Pulmonary artery endothelial cell (primary cell): ENCODE results near the gene CRTAC1. TPM values are rescaled to one million over a fixed set of nuclear protein-coding genes. Genes with fewer than 3 reads are reported as not detected.
A peak's percentile ranks its signal among the peaks of the same experiment; 100 is the strongest.

Experiments used
- DNase-seq: peaks from one replicate; pipeline ENCODE4 v3.0.0-alpha.2; 2011; ENCODE audit warnings: low read depth, low spot score
- total RNA-seq: library from RNA; depleted of rRNA; stranded (reverse); fragments of >200 nt; gene quantifications from 2 replicates; pipeline ENCODE4 v1.2.3, GENCODE V29; 2014

The CRTAC1 gene
- total RNA-seq, 1 donor from 2014 or later = 4.9 TPM

DNA sequence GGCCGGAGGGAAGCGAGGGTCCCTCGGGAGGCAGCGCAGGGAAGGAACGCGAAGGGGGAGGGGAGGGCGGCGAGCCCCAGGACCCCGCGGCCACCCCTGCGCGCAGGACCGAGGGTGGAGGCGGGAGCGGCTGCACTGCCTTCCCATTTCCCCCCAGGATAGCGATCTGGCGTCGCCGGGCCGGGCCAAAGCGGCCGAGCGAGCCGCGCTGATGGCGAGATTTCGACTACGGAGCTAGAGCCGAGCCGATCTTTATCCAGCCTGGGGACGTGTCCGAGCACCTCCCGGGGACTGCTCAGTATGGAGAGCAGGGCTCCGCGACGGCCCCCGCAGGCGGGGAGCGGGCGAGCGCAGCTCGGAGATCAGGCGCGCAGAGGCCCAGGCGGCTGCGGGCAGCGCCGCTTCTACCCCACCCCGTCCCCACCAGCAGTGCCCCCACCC, 590 bp upstream of the CRTAC1 start:
- DNase-seq = no peak

DNA sequence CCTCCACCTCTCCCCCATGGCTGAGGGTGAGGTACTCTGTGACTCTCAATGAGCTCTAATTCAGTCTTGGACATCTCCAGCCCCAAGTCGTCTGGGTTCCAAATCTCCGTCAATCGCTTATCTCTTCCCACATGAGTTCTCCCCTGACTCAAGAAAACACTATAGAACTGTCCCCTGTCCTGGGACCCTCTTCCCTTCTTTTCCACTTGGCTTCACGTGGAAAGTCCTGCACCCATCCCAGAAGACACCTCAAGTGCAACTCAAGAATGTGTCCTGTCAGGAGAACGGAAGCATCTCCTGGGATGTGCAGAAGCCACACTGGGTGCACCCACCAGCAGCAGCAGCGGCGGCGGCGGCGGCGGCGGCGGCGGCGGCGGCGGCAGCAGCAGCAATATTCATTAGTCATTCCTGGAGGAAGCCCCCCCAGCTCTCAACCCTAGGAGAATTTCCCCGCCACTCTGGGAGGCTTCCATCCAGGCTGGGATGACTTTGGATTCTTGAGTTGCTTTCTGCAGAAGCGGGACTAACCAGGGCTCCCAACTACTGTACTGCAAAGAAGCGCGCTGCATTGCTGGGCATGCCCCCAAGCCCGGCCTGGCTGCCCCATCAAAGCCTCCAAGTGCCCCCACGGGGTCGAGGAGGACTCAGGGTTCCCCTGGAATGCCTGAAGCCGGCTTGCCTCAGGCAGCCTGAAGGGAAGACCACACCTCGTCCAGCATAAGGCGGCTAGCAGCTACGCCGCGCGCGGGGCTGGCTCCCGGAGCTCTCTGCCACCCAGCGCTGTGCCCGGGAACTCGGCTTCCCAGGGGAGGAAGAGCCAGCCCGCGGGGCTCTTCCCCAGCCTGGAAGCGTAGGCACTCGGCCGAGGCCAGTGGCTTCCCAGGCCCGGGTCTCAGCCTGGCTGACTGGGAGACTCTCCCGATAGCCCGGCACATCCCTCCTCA, 1.0 kb downstream of the CRTAC1 start:
- no peak for DNase-seq

DNA sequence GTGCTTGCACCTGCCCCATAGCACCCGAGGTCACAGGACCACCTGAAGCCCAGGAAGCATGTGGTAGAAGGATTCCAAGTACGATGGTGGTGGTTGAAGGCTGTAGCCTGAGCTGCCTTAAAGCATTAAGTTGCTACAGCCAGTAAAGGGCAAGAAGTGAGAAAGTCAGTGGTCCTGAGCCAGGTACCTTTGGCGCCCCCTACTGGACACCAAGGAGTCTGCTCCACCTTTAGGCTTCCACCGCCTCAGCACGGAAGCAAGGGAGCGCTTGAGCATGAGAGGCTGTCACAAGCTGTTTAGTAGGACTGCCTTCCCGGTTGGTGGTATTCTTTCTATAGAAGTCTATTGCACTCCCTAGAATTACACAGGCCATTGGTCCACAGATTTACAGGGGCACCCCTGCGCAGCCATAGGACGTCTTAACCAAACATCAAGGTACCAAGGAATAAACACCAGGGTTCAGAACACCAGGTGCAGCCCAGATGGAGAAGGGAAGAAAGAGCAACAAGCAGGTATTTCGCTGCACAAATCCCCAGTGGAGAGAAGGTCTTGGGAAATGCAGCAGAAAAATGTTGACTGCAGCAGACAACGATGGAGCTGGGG, 2.2 kb downstream of the CRTAC1 start:
- DNase-seq = peak; percentile 17

DNA sequence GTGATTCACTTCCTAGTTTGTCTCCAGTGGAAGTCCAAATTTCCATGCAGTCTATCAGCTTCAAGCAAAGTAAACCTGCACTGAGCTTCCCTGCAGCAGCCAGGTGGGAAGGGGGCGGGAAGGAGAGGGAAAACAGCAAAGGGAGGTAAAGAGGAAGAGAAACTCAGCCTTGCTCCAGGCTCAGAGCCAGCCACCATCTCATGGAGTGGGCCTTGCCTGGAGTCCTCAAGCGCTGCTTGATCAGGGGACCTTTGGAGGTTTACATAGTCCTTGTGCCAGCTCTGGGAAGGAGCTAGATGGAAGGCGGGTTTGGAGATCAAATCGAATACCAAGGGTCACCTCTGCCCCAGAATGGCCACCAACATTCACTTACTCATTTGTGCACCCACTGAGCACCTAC, 7.4 kb downstream of the CRTAC1 start:
- DNase-seq = no peak

DNA sequence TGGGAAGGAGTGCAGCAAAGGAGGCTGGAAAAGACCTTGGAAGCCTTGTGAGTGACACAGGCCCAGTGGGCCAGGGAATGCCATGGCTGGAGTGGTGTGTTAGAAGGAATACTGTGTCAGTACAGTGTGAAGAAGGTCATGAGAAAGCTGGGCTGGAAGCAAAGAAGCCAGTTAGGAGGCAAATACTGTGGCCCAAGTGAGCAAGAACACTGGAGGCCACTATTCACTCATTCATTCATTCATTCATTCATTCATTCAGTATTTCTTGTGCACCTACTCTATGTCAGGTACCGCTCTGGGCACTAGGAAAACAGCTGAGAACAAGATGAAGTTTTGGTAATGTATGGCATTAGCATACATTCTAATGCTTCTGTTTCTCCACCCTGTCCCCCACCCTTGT, 9.6 kb downstream of the CRTAC1 start:
- no peak for DNase-seq

DNA sequence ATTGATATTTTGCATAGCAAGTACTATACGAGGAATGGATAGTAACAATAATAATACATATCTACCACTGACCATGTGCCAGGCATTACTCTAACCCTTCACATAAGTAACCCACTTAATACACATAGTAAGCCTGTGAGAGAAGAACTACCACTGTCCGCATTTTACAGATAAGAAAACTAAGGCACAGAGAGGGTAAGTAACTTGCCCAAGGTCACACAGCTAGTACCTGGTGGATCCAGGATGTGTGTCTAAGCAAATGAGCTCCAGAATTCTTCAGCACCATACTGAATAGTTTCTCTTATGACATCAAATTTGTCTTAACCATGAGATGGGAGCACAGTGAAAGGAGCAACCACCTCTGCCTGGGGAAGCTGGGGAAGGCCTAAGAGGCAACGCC, 10.2 kb downstream of the CRTAC1 start:
- DNase-seq = no peak

DNA sequence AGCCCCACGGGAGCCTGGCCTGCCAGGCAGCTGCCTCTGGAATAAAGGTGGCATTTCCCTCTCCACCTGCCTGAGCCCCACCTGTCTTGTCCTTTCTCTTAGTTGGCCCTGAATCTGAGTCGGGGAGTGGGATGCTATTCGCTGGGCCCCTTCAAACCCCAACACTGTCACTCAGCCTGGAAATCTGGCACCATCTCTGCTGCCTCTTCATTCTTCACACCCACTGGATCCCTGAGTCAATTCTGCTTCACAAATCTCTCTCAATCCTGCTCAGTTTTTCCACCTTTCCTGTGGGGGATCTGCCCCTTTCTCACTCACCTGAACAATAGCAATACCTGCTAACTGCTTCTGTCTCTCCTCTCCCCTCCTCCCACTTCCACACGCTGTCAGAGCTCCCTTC, 10.6 kb downstream of the CRTAC1 start:
- DNase-seq = no peak

DNA sequence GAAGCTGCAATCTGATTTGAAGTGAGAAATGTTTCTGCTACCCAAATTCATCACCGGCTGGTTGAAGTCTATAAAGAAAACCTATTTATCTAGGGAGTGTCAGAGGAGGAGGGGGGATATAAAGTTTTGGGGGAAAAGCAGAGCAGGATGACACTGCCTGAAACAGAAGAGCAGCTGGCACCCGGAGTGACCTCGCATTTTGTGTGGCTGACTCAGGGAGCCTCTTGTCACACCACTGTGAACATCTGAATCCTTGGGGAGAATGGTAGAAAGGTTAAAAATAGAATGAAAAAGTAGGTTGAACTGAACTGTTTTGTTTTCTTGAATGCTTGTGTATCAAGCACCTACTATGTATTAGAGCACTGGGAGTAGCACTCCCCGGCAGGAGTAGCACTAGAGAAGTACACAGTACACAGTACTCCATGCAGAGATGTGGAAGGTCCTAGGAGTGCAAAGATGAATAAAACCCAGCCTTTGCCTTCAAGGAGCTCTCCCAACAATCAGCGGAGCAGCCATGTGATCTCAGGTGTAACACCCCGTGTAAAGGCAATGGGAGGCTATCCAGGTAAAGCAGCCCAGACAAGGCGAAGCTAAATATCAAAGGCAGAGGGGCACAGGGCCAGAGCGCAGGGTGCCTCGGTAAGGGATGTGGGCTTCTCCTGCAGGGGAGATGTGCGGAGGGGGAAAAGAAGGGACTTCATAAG, 13.5 kb downstream of the CRTAC1 start:
- no peak for DNase-seq

DNA sequence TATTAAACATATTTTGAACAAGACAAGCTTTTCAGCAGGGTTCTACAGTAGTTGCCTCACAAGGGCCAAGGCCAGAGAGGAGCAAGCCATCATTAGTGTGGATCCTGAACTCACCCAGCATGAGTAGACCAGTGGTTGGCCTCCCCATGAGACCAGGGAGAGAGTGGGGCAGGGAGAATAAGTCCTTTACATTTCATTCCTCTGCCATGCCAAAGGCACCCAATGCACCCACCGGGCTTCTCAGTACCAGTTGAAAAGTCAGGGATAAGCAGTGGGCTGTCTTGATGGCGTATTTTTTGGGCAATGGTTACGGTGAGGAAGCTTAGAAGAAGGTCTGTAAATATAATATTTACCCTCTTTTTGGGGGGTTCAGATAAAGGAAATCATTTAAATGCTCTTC, 16.6 kb downstream of the CRTAC1 start:
- DNase-seq = no peak

DNA sequence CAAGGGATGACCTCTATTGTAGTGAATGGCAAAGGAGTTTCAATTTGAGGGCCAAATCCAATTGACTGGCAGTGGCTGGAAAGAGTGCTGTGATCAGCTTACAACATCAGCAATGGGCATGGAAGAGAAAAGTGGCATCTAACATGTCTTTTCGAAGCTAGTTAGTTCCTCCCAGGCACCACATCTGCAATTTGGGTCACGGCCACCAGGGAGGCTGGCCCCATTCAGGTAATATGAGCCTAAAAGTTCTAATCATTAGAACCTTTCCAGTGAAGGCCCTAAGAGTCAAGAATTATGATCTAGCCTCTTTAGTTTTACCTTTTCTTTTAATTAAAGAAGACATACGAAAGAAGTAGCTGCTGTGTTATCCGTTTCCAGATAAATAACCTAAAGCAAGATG, 17.3 kb downstream of the CRTAC1 start:
- DNase-seq = no peak

DNA sequence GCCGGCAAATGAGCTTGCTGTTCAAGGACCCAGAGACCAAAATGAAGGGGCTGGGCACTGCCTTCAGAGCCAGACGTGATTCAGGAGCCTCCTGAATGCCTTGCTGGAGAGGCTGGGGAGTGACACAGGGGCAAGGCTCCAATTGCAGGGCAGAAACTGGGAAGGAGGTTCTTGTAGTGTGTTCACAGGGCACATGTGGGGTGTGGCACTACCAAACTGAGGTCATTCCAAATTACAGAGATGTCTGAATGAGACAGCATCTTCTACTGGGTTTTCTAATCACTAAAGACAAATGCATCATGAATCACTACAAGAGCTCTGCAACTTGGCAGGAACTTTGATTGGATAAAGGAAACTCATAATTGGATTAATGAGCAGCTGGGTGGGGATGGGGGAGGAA, 17.8 kb downstream of the CRTAC1 start:
- no peak for DNase-seq

DNA sequence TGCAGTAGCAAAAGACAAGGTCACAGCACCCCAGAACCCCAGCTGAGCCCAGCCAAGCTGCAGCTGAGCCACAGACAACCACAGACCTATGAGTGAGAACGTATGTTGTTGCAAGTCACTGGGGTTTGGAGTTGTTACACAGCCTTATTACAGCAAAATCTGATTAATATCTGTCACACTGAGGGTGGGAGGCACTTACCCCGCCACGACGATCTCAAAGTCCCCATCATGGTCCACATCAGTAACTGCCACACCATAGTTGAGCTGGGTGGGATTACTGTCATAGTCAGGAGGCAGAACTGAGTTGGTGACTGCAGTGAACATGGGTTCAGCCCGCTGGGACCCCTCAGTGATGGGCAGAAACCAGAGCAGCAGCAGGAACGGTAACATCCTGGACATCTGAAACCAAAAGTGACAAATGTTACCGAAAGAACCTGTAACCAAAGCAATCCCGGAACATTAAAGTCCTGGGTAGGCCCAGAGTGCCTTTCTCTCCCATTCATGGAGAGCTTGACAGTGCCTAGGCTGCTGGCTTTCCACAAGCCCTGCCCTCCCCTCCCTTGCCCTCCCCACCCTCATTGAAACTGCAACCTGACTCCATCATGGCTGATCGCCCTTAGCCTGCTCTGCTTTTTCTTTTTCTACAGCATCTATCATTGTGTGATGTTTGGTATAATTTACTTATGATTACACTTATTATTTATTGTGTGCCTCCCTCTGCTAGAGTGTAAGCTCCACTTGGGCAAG, 19.3 kb downstream of the CRTAC1 start:
- DNase-seq = no peak

DNA sequence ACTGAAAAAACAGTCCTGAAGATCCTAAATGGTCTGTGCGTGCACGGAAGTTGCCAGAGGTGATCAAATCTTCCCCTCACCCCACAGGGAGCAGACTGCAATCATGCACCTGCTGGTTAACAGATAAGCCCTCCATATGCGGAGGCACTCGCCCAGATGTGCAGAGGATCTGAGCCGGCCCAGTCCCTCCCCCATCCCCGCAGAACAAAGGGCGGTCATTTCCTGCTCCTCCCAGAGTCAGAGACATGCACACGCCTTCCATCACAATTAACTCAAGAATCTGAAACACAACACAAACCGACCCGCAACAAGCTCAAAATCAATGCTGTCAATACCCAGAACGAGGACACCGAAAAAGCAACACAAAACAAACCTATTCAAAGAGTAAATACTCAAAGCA, 24.2 kb downstream of the CRTAC1 start:
- DNase-seq = no peak

DNA sequence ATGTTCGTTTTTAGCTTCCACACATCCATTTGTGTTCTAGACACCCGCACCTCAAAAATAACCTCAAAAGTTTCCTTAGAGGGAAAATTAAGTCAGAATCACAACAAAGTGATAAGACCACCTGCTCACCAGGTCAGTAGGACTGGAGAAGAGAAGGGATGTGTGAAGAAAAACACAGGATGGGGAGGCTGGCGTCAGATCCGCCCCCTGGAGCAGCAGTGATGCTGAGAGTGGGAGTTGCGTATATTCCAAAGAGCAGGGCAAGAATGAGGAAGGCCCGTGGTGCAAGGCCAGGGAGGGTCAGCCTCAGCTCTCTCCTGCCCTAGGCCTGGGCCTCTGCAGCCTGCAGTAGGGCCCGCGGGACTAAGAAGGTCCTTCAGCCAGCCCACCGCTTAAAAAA, 28.7 kb downstream of the CRTAC1 start:
- no peak for DNase-seq

DNA sequence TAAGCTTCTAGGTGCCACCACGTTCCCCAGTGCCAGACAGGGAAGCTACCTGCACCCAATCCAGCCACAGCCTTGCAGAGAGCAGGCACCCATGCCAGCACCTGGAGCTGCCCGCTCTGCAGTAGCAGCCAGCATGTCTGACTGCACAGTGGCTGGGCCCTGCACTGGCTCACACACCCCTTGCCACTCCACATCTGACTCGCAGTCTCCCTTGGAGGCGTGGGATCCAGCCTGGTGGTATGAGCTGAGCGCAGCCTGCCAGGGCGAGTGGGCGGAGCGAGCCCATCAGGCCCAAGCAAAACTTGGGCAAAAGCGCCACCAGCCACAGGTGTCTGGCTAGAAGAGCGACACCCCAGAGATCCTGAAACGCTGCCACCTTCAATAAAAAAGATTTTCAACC, 30.1 kb downstream of the CRTAC1 start:
- DNase-seq = no peak

DNA sequence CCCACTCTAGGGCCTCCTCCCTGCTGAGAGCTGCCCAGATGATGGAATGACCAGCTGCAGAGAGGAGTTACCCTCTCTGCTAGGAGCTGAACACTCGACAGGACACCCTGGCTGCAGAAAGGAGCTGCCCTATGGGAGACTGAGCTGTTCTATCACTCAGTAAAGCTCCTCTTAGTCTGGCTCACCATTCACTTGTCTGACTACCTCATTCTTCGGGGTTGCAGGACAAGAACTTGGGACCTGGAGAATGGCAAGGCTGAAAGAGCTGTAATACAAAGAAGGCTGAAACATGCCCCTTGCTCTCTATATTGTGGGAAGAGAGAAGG, 30.5 kb downstream of the CRTAC1 start:
- no peak for DNase-seq

DNA sequence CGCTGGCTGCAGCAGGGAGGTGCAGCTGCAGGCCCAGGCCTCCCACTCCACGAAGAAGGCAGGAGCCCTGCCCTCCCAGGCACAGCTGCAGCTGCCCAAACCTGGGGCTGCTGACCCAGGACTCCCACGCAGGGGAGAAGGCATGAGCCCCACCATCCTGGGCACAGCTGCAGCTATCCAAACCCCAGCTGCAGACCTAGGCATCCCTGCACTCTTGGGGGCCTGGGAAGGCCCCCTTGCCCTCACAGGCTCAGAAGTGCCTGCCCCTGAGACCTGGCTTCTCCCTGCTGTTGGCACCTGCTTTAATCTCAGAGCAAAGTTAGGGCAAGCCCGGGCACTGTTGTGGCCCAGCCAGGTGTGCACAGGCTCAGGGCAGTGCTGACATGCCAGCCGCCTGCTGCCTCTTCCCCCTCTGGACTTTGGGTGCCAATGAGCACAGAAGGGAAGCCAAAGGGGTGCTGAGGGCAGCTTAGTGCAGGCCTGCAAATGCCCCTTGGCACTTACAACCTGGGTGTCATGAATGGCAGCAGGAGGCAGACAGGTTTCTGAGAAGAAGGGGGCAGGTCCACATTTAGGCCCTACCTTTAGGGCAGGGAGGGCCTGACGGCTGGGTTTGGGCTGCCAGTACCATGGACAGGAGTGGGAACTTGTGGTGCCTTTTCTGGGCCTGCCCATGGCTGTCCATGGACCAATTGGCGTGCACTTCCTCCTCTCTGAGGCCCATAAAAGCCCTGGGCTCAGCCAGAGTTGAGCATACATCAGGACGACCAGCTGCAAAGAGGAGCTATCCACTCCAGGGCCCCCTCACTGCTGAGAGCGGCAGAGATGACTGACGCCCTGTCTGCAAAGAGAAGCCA, 31.1 kb downstream of the CRTAC1 start:
- DNase-seq = no peak

DNA sequence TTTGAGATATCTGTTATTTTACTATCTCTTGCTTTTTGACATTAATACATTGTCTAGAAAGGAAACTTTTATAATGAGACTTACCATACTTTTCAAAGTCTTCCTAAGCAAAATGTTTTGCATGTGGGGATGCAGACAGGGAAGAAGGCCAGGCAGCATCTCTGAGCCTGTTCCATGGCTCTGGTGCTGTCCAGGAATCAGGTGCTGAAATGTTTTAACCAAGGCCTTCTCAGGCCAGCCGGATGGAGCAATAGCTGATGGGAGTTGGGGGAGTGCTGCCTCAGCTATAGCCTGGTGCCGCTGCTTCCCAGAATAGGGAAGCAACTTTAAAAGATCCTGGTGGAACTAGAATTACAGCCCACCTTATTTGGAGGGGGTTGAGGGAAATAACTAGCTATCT, 38.5 kb downstream of the CRTAC1 start:
- no peak for DNase-seq

DNA sequence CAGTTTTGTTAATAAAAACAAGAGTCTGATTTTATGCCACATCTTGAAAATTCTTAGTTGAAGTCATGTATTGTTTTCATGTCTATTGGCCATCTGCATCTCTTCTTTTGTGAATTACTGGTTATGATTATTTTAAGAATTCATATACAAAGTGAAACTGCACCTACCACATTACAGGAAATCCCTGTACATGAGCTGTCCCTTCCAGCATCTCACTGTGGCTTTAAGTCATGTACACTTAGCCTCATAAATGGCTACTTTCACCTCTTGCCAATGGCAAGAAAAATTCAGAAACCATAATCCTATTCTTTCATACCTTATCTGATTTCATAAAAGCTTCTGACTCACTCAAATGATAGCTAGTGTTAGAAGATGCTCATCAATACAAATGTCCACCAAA, 48.6 kb downstream of the CRTAC1 start:
- no peak for DNase-seq

DNA sequence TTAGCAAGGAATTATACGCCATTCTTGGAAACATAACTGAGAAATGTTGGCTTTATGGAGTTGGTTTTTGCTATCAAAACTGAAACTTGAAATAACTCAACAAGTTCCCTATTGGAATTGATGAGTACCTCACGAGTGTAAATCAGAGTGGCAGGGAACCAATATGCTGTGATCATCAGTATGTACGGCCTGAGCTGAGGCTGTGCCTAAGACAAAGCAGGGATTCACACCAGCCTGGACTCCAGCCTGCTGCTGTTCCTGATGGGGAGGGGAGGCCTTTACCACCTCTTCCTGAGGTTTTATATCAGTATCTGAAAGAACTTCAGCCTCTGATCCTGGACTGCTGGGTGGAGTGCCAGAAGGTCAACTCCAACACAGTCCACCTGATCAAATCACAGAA, 52.7 kb downstream of the CRTAC1 start:
- DNase-seq = no peak

DNA sequence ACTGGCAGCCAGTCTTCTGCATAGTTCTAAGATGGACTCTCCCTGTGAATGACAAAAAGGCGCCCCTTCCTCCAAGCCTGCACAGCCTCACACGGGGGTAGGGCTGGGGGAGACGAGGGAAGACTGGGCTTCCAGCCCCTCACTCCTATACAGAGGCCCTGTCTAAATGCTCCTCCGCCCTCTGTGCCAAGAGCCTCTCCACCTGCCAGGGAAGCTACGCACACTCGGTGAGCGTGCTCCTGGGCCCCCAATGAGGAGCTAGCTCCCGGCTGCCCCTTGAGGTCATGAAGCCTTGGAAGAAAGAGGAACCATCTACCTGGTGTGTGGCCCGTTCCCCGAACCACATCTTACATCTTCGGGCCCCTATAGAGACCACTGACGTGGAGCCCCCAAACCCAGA, 54.8 kb downstream of the CRTAC1 start:
- no peak for DNase-seq
